Liver (tissue), 9 donors: ENCODE results near the gene STK4. TPM values are rescaled to one million over a fixed set of nuclear protein-coding genes. Genes with fewer than 3 reads are reported as not detected.

ENCODE experiments used
- DNase-seq: peaks from one replicate; pipeline ENCODE4 v3.0.0-alpha.2; 2017; ENCODE audit warnings: low spot score
- H3K27ac ChIP-seq, 2 donors: one replicate each; pipeline ENCODE4 v1.7.0; 2013; ENCODE audit warnings: inconsistent platforms in 2 of 2, low read length in 2 of 2, control low read depth in 1 of 2, low read depth in 1 of 2, mild to moderate bottlenecking in 1 of 2
- H3K27me3 ChIP-seq, 4 donors: one replicate each; pipeline versions ENCODE4 v1.6.1 to v1.7.0; 2013; ENCODE audit warnings: low read length in 3 of 4, inconsistent platforms in 1 of 4, mild to moderate bottlenecking in 1 of 4, moderate library complexity in 1 of 4; ENCODE audit not compliant: control insufficient read depth in 4 of 4, insufficient read depth in 4 of 4
- H3K36me3 ChIP-seq, 4 donors: one replicate each; pipeline versions ENCODE4 v1.6.1 to v1.7.0; 2013; ENCODE audit warnings: low read length in 3 of 4, mild to moderate bottlenecking in 3 of 4, low read depth in 1 of 4, moderate library complexity in 1 of 4; ENCODE audit not compliant: control insufficient read depth in 4 of 4, insufficient read depth in 3 of 4
- H3K4me1 ChIP-seq, 4 donors: one replicate each; pipeline versions ENCODE4 v1.6.1 to v1.7.0; 2013; ENCODE audit warnings: low read length in 3 of 4, mild to moderate bottlenecking in 3 of 4, moderate library complexity in 1 of 4; ENCODE audit not compliant: control insufficient read depth in 4 of 4, insufficient read depth in 4 of 4
- H3K4me3 ChIP-seq, 3 donors: one replicate each; pipeline versions ENCODE4 v1.6.1 to v1.7.0; 2013; ENCODE audit warnings: low read length in 3 of 3, control low read depth in 1 of 3, low read depth in 1 of 3, mild to moderate bottlenecking in 1 of 3
- H3K9ac ChIP-seq, 2 donors: one replicate each; pipeline ENCODE4 v1.7.0; 2013; ENCODE audit warnings: low read length in 2 of 2, mild to moderate bottlenecking in 2 of 2, moderate library complexity in 2 of 2, control low read depth in 1 of 2, low read depth in 1 of 2
- H3K9me3 ChIP-seq, 4 donors: one replicate each; pipeline versions ENCODE4 v1.6.1 to v1.7.0; 2013; ENCODE audit warnings: low read length in 3 of 4; ENCODE audit not compliant: control insufficient read depth in 4 of 4
- EGR1 ChIP-seq, 2 donors: IDR thresholded peaks; 2 replicates each; pipeline ENCODE4 v1.6.1; 2016 to 2018; ENCODE audit warnings: antibody characterized with exemption in 2 of 2, low read depth in 2 of 2
- FOXA1 ChIP-seq: IDR thresholded peaks from 2 replicates; pipeline ENCODE4 v1.6.1; 2016; ENCODE audit warnings: antibody characterized with exemption
- FOXA2 ChIP-seq: IDR thresholded peaks from 2 replicates; pipeline ENCODE4 v1.6.1; 2016; ENCODE audit warnings: antibody characterized with exemption
- GABPA ChIP-seq, 2 donors: IDR thresholded peaks in 1 of 2; conservative IDR thresholded peaks in 1 of 2; 2 replicates each; pipeline ENCODE4 v1.6.1; 2016; ENCODE audit warnings: antibody characterized with exemption in 2 of 2, mild to moderate bottlenecking in 1 of 2, moderate library complexity in 1 of 2
- HNF4A ChIP-seq, 2 donors: conservative IDR thresholded peaks; 2 replicates each; pipeline ENCODE4 v1.6.1; 2016; ENCODE audit warnings: antibody characterized with exemption in 2 of 2, mild to moderate bottlenecking in 2 of 2
- HNF4G ChIP-seq: IDR thresholded peaks from 2 replicates; pipeline ENCODE4 v1.6.1; 2016; ENCODE audit warnings: antibody characterized with exemption
- NR2F2 ChIP-seq: IDR thresholded peaks from 2 replicates; pipeline ENCODE4 v1.6.1; 2016; ENCODE audit warnings: antibody characterized with exemption
- RAD21 ChIP-seq, 2 donors: IDR thresholded peaks; 2 replicates each; pipeline ENCODE4 v1.6.1; 2016; ENCODE audit warnings: antibody characterized with exemption in 2 of 2, mild to moderate bottlenecking in 2 of 2
- RXRA ChIP-seq, 2 donors: IDR thresholded peaks; 2 replicates each; pipeline ENCODE4 v1.6.1; 2017 to 2018; ENCODE audit warnings: antibody characterized with exemption in 2 of 2, mild to moderate bottlenecking in 1 of 2
- SP1 ChIP-seq: IDR thresholded peaks from 2 replicates; pipeline ENCODE4 v1.6.1; 2018; ENCODE audit warnings: antibody characterized with exemption, mild to moderate bottlenecking
- TAF1 ChIP-seq: conservative IDR thresholded peaks from 2 replicates; pipeline ENCODE4 v1.6.1; 2016; ENCODE audit warnings: antibody characterized with exemption, mild to moderate bottlenecking
- YY1 ChIP-seq: IDR thresholded peaks from 2 replicates; pipeline ENCODE4 v1.6.1; 2016; ENCODE audit warnings: antibody characterized with exemption, mild to moderate bottlenecking
- WGBS: extraction: QIAGEN DNeasy Blood & Tissue Kit; methylation state at CpG from one replicate; pipeline ENCODE4 v1.1.7; 2013; 5-methylcytosine and 5-hydroxymethylcytosine counted together
- polyA plus RNA-seq, 2 donors: library from polyadenylated mRNA; stranded (reverse) in 1 of 2; unstranded in 1 of 2; fragments of 200-250 nt in 1 of 2; fragments of >200 nt in 1 of 2; fragmentation: Nextera tagmentation in 1 of 2; extraction: Ambion mirVana in 1 of 2; gene quantifications; one replicate each; pipeline versions ENCODE4 v1.2.1 to v1.2.3, GENCODE V29; 2013 to 2015
- total RNA-seq, 2 donors: library from RNA; depleted of rRNA; stranded (reverse); fragments of >200 nt; gene quantifications; one replicate each; pipeline ENCODE4 v1.2.3, GENCODE V29; 2014
- TF ChIP-seq, protein P1 (sequence below): fragments of 150-350 bp; IDR thresholded peaks from 2 replicates; pipeline ENCODE4 v1.5.1; 2017; ENCODE audit warnings: improper control_type of control experiment, low read depth, low read length; ENCODE audit not compliant: missing input control
- TF ChIP-seq, protein P2 (sequence below): IDR thresholded peaks from 2 replicates; pipeline ENCODE4 v1.6.1; 2016; ENCODE audit warnings: antibody characterized with exemption
- TF ChIP-seq, protein P3 (sequence below): IDR thresholded peaks from 2 replicates; pipeline ENCODE4 v1.6.1; 2016; ENCODE audit warnings: antibody characterized with exemption
- TF ChIP-seq, protein P4 (sequence below): IDR thresholded peaks from 2 replicates; pipeline ENCODE4 v1.6.1; 2016; ENCODE audit warnings: antibody characterized with exemption
- TF ChIP-seq, protein P5 (sequence below): IDR thresholded peaks from 2 replicates; pipeline ENCODE4 v1.6.1; 2016; ENCODE audit warnings: antibody characterized with exemption, mild to moderate bottlenecking
- donor health status: healthy.
- donor health status: healthy.
- donor health status: healthy.
- donor health status: healthy.
- donor health status: healthy.

The STK4 gene
- total and polyA plus RNA-seq, 4 donors, result 3.7 to 20.8 (median 13.9) TPM

DNA sequence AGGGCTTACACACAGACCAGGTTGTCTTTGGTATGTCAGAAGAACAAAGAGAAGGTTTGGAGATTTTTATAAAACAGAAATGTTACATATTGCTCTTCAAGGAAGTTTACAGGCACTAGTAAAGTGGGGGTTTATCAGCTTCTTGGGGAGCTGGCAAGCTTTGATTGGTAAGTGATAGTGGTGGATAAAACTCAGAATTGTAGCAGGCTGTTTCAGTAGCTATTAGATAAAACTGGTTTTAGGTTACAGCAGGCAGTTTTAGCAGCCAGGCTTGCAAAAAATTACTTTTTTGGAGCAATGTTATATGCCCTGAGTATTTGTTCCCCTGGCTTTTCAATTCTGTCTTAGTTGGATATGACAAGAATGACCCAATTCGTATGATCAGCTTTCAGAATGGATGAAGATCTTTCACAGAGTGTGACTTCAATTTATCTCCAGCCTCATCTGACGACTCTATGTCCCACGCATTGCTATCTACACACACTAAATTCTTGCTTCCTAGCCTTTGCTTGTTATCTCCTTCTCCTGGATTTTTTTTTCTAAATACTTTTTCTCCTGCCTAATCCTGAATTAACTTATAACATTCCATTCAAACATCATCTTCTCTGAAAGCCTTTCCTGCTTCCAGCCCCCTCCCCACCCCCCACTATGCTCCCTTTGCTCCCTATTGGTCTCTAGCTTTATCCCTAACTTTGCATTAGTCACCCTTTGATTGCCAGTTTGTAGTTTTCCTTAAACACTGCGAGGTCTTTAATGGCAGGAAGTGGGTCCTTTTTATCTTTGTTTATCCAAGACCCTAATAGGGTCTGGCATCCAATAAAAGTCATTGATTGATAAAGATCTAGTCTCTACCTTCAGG, 5.1 kb upstream of the STK4 start:
- Histone ChIP-seq H3K27me3 (no peaks in the 10 kb centered on the region), H3K9me3 (no peaks in the 10 kb centered on the region), H3K4me3 (no peak overlapping the region), H3K9ac (no peak overlapping the region), H3K27ac (no peak overlapping the region), H3K4me1 (peaks cover 0 to 15% (median 12%) of the 10 kb centered on the region in 4 donors), H3K36me3 (peaks cover 0 to 2% (median under 1%) of the 10 kb centered on the region in 4 donors)
- TF ChIP-seq TAF1 (no peak), YY1 (no peak), FOXA1 (no peak)
- TF ChIP-seq, protein P1, sequence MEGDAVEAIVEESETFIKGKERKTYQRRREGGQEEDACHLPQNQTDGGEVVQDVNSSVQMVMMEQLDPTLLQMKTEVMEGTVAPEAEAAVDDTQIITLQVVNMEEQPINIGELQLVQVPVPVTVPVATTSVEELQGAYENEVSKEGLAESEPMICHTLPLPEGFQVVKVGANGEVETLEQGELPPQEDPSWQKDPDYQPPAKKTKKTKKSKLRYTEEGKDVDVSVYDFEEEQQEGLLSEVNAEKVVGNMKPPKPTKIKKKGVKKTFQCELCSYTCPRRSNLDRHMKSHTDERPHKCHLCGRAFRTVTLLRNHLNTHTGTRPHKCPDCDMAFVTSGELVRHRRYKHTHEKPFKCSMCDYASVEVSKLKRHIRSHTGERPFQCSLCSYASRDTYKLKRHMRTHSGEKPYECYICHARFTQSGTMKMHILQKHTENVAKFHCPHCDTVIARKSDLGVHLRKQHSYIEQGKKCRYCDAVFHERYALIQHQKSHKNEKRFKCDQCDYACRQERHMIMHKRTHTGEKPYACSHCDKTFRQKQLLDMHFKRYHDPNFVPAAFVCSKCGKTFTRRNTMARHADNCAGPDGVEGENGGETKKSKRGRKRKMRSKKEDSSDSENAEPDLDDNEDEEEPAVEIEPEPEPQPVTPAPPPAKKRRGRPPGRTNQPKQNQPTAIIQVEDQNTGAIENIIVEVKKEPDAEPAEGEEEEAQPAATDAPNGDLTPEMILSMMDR, result no peak
- TF ChIP-seq, protein P2, sequence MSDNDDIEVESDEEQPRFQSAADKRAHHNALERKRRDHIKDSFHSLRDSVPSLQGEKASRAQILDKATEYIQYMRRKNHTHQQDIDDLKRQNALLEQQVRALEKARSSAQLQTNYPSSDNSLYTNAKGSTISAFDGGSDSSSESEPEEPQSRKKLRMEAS, result no peak
- TF ChIP-seq, protein P3, sequence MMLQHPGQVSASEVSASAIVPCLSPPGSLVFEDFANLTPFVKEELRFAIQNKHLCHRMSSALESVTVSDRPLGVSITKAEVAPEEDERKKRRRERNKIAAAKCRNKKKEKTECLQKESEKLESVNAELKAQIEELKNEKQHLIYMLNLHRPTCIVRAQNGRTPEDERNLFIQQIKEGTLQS, result no peak
- TF ChIP-seq, protein P4, sequence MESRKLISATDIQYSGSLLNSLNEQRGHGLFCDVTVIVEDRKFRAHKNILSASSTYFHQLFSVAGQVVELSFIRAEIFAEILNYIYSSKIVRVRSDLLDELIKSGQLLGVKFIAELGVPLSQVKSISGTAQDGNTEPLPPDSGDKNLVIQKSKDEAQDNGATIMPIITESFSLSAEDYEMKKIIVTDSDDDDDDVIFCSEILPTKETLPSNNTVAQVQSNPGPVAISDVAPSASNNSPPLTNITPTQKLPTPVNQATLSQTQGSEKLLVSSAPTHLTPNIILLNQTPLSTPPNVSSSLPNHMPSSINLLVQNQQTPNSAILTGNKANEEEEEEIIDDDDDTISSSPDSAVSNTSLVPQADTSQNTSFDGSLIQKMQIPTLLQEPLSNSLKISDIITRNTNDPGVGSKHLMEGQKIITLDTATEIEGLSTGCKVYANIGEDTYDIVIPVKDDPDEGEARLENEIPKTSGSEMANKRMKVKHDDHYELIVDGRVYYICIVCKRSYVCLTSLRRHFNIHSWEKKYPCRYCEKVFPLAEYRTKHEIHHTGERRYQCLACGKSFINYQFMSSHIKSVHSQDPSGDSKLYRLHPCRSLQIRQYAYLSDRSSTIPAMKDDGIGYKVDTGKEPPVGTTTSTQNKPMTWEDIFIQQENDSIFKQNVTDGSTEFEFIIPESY, result no peak
- 74% methylated on average over 4 of the region's 4 CpGs for WGBS
- DNase-seq, result no peak

DNA sequence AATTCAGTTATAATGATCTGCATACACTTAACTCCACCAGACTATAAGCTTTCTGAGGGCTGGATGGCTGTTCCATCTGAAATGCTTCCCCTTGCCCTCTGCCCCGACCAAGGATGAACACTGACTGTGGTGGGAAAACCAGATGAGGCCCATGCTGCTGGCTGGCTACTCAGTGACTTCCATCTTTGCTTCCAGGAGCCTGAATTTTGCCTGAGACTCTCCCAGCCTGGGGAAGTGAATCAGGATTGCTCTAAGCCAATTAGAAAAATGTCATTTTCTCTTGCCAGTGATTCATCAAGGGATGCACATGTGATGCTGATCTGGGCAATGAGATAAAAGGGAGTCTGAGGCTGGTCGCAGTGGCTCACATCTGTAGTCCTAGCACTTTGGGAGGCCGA, 4.4 kb upstream of the STK4 start:
- Histone ChIP-seq H3K4me3 (no peak overlapping the region), H3K27ac (no peak overlapping the region), H3K9ac (no peak overlapping the region), H3K27me3 (no peaks in the 10 kb centered on the region), H3K9me3 (no peaks in the 10 kb centered on the region), H3K36me3 (no peaks in the 10 kb centered on the region), H3K4me1 (peaks cover 0 to 17% (median 15%) of the 10 kb centered on the region in 4 donors)
- no peak for DNase-seq
- no peak for TF ChIP-seq HNF4G
- no peak for TF ChIP-seq YY1
- TF ChIP-seq GABPA (IDR thresholded peaks at IDR 0.05 in 1 of 2, conservative IDR thresholded peaks at IDR 0.05 in 1 of 2), result no peak
- TF ChIP-seq, protein P5, sequence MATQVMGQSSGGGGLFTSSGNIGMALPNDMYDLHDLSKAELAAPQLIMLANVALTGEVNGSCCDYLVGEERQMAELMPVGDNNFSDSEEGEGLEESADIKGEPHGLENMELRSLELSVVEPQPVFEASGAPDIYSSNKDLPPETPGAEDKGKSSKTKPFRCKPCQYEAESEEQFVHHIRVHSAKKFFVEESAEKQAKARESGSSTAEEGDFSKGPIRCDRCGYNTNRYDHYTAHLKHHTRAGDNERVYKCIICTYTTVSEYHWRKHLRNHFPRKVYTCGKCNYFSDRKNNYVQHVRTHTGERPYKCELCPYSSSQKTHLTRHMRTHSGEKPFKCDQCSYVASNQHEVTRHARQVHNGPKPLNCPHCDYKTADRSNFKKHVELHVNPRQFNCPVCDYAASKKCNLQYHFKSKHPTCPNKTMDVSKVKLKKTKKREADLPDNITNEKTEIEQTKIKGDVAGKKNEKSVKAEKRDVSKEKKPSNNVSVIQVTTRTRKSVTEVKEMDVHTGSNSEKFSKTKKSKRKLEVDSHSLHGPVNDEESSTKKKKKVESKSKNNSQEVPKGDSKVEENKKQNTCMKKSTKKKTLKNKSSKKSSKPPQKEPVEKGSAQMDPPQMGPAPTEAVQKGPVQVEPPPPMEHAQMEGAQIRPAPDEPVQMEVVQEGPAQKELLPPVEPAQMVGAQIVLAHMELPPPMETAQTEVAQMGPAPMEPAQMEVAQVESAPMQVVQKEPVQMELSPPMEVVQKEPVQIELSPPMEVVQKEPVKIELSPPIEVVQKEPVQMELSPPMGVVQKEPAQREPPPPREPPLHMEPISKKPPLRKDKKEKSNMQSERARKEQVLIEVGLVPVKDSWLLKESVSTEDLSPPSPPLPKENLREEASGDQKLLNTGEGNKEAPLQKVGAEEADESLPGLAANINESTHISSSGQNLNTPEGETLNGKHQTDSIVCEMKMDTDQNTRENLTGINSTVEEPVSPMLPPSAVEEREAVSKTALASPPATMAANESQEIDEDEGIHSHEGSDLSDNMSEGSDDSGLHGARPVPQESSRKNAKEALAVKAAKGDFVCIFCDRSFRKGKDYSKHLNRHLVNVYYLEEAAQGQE, result no peak
- no peak for TF ChIP-seq RAD21 (IDR thresholded peaks at IDR 0.05)
- TF ChIP-seq, protein P2, result no peak
- no peak for TF ChIP-seq RXRA (IDR thresholded peaks at IDR 0.05)
- TF ChIP-seq TAF1, result no peak
- no peak for TF ChIP-seq FOXA2
- TF ChIP-seq SP1, result no peak
- TF ChIP-seq, protein P1, result no peak
- TF ChIP-seq, protein P4, result no peak
- TF ChIP-seq EGR1 (IDR thresholded peaks at IDR 0.05; ENCODE audit: low read depth in 2 of 2), result no peak
- no peak for TF ChIP-seq NR2F2
- TF ChIP-seq HNF4A (conservative IDR thresholded peaks at IDR 0.05), result no peak
- WGBS, result 87% methylated on average over 3 of the region's 3 CpGs
